Colonic mucosa (tissue), 4 donors: Measurements from ENCODE around the gene PROZ. TPM values are rescaled to one million over a fixed set of nuclear protein-coding genes. Genes with fewer than 3 reads are reported as not detected.

Experiments
- DNase-seq: peaks from one replicate; pipeline ENCODE4 v3.0.0-alpha.2; 2020
- H3K27ac ChIP-seq: fragments of 200-600 bp; one replicate; pipeline ENCODE4 v1.8.0; 2021
- H3K27me3 ChIP-seq: fragments of 200-600 bp; one replicate; pipeline ENCODE4 v1.8.0; 2021
- H3K36me3 ChIP-seq: fragments of 200-600 bp; one replicate; pipeline ENCODE4 v1.8.0; 2021
- H3K4me1 ChIP-seq: fragments of 200-600 bp; one replicate; pipeline ENCODE4 v1.8.0; 2021; ENCODE audit warnings: mild to moderate bottlenecking
- H3K4me3 ChIP-seq: fragments of 200-600 bp; one replicate; pipeline ENCODE4 v1.8.0; 2021
- H3K9ac ChIP-seq, 2 donors: one replicate each; pipeline ENCODE4 v1.7.0; 2013; ENCODE audit warnings: control low read depth in 2 of 2, low read depth in 2 of 2, low read length in 2 of 2
- H3K9me3 ChIP-seq: fragments of 200-600 bp; one replicate; pipeline ENCODE4 v1.8.0; 2021
- CTCF ChIP-seq: fragments of 200-600 bp; IDR thresholded peaks from one replicate; pipeline ENCODE4 v1.8.0; 2022; ENCODE audit warnings: antibody characterized with exemption, mild to moderate bottlenecking
- intact Hi-C: fragments of 100-400 bp; cut with DNase I; formaldehyde crosslinking; loops from one replicate; pipeline ENCODE4 v1.14.1; 2022
- total RNA-seq, 2 donors: library from RNA; stranded (reverse); fragmentation: NEBNext Ultra II Directional in 1 of 2; extraction: Animal tissue kit (Norgen Biotek cat#: 25700) in 1 of 2; gene quantifications; one replicate each; pipeline ENCODE4 v1.2.1, GENCODE V29; 2021
- donor health status: healthy.
- donor health status: DM: no; HTN: no; CAD: no.
- donor health status: DM: no; HTN: no; CAD: no.

PROZ gene
- total RNA-seq, 2 donors from 2014 or later: not detected

DNA sequence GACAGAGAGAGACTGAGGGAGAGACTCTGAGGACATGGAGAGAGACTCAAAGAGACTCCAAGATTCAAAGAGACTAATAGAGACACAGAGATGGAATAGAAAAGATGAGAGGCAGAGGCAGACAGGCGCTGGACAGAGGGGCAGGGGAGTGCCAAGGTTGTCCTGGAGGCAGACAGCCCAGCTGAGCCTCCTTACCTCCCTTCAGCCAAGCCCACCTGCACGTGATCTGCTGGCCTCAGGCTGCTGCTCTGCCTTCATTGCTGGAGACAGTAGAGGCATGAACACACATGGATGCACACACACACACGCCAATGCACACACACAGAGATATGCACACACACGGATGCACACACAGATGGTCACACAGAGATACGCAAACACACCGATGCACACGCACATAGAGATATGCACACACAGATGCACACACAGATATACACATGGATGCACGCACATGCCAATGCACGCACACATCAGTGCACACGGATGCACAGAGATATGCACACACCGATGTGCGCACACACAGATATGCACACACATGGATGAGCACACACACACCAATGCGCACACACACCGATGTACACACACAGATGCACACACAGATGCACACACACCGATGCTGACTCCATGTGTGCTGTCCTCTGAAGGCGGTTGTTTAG is 39.2 kb upstream of the PROZ start:
- no peak overlapping the region for H3K4me3 ChIP-seq
- no peaks in the 10 kb centered on the region for H3K36me3 ChIP-seq
- no peaks in the 10 kb centered on the region for H3K9me3 ChIP-seq
- no peak for DNase-seq
- H3K4me1 ChIP-seq: no peaks in the 10 kb centered on the region
- H3K27me3 ChIP-seq: no peaks in the 10 kb centered on the region
- intact Hi-C loops: no loop called here
- TF ChIP-seq CTCF: no peak
- no peak overlapping the region for H3K27ac ChIP-seq
- H3K9ac ChIP-seq: no peak overlapping the region

DNA sequence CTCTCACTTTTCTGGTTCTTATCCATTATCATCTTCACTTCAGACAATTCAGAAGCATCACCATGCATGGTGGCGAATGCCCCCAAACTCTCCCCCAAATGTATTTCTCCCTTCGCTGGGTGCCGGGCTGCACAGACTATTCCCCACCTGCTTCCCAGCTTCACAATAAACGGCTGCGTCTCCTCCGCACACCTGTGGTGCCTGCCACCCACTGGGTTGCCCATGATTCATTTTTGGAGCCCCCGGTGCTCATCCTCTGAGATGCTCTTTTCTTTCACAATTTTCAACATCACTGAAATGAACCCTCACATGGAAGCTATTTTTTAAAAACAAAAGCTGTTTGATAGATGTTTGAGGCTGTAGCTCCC is 38.6 kb upstream of the PROZ start:
- H3K9me3 ChIP-seq: no peaks in the 10 kb centered on the region
- no peak overlapping the region for H3K9ac ChIP-seq
- no peak for TF ChIP-seq CTCF
- no peak overlapping the region for H3K27ac ChIP-seq
- H3K27me3 ChIP-seq: no peaks in the 10 kb centered on the region
- H3K36me3 ChIP-seq: no peaks in the 10 kb centered on the region
- no peak for DNase-seq
- H3K4me1 ChIP-seq: no peaks in the 10 kb centered on the region
- H3K4me3 ChIP-seq: no peak overlapping the region
- intact Hi-C loops: no loop called here

DNA sequence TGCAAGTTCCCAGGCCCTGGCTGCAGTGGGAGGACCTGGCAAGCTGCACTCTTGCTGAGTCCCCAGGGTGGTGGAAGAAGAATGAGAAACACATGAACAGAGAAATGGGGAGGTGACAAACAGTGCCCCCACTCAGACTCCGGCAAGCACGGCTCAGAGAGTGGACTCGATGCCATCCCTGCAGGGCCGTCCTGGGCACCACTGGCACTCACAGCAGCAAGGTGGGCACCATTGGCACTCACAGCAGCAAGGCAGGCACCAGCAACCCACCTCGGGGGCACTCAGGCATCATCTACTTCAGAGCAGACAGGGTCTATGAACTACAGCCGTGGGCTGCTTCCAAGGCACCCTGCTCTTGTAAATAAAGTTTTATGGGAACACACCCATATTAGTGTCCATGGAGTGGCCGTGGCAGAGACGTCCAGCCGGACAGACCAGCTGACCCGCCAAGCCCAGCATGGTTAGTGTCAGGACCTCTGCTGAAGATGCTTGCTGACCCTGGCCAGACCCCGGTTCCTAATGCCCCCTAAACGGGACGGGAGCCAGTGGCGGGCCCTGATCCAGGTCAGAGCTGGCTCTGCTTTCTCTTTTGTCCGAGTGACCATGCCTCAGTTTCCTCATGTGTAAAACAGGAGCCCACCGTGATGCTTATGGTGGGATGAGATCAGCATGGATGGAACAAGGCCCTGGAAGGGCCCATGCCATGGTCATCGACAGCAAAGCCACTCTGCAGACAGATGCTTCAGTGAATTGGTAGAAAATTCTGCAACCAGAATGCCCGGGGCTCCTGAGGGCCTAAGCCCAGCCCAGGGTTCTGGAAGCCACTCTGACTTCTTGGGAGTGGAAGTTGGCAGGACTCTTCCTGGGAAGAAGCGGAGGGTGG is 37.9 kb upstream of the PROZ start:
- H3K4me3 ChIP-seq: no peak overlapping the region
- TF ChIP-seq CTCF: no peak
- H3K9ac ChIP-seq: no peak overlapping the region
- no peaks in the 10 kb centered on the region for H3K4me1 ChIP-seq
- H3K27ac ChIP-seq: no peak overlapping the region
- H3K9me3 ChIP-seq: no peaks in the 10 kb centered on the region
- intact Hi-C loops: no loop called here
- H3K36me3 ChIP-seq: no peaks in the 10 kb centered on the region
- no peak for DNase-seq
- no peaks in the 10 kb centered on the region for H3K27me3 ChIP-seq

GRCh38 chr13:113121183-113121927 is 37.1 kb upstream of the PROZ start:
- no peak for TF ChIP-seq CTCF
- intact Hi-C loops: no loop called here
- Histone ChIP-seq H3K27me3 (no peaks in the 10 kb centered on the region), H3K4me3 (no peak overlapping the region), H3K36me3 (no peaks in the 10 kb centered on the region), H3K4me1 (no peaks in the 10 kb centered on the region), H3K9ac (no peak overlapping the region), H3K27ac (no peak overlapping the region), H3K9me3 (no peaks in the 10 kb centered on the region)
- DNase-seq: no peak

DNA sequence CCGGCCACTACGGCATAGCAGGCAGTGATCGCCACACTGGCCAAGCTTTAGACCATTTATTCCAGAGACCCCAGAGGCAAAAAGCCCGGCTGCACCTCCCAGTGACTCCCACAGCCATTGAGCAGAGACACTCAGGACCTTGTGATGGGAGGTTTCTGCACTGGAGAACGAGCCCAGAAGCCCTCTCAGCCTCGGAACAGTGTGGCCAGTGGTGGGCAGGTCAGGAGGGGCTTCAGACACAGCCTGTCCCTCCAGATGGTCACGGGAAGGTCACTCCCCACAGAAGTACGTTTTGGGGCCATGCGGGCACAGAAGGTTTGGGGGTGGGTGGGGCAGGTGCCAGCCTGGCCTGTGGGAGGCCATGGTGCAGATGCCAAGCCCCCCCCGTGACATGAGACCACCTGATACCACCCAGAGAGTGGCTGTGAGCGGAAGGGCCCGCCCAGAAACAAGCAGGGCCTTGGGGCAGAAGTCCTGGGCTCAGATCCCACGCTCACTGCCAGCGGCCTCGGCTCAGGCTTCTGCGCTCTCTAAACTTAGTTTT is 36.4 kb upstream of the PROZ start:
- Histone ChIP-seq H3K9ac (no peak overlapping the region), H3K36me3 (no peaks in the 10 kb centered on the region), H3K4me1 (no peaks in the 10 kb centered on the region), H3K4me3 (no peak overlapping the region), H3K9me3 (no peaks in the 10 kb centered on the region), H3K27ac (no peak overlapping the region), H3K27me3 (no peaks in the 10 kb centered on the region)
- intact Hi-C loops: no loop called here
- TF ChIP-seq CTCF: no peak
- DNase-seq: no peak
